ENCODE measurements around the gene TACC2.
A peak's percentile ranks its signal among the peaks of the same experiment; 100 is the strongest.

The TACC2 gene

GRCh38 chr10:122264931-122265330, 276.0 kb downstream of the TACC2 start:
- TF ChIP-seq CTCF (conservative IDR thresholded peaks at IDR 0.05): no peak
- no peak overlapping the region for H3K27ac ChIP-seq

- TF ChIP-seq CTCF (conservative IDR thresholded peaks at IDR 0.05): no peak
- H3K27ac ChIP-seq: no peak overlapping the region
Measured at GRCh38 chr10:122265896-122266295, 276.9 kb downstream of the TACC2 start.

GRCh38 chr10:122267849-122268737, 279.1 kb downstream of the TACC2 start:
- TF ChIP-seq CTCF (conservative IDR thresholded peaks at IDR 0.05): peak; percentile 90
- H3K27ac ChIP-seq: no peak overlapping the region

- TF ChIP-seq CTCF (conservative IDR thresholded peaks at IDR 0.05): no peak
- H3K27ac ChIP-seq: no peak overlapping the region
Measured at GRCh38 chr10:122269059-122269687, 280.2 kb downstream of the TACC2 start.

- H3K27ac ChIP-seq: no peak within 1 kb of the TSS
Measured at GRCh38 chr10:122271076-122271475, 282.1 kb downstream of the TACC2 start, which contains the start of gene BTBD16. TSS of gene BTBD16 (plus strand) at chr10:122271296. CDS start at chr10:122275082, 3,786 bp downstream.

GRCh38 chr10:122273966-122274545, 285.1 kb downstream of the TACC2 start:
- H3K27ac ChIP-seq: no peak overlapping the region
- no peak for TF ChIP-seq CTCF (conservative IDR thresholded peaks at IDR 0.05)

More at GRCh38 chr10:122271076-122271475, 282.1 kb downstream of the TACC2 start, which contains the start of gene BTBD16:
- TF ChIP-seq CTCF (conservative IDR thresholded peaks at IDR 0.05): no peak

GRCh38 chr10:122276611-122277208, 287.7 kb downstream of the TACC2 start:
- no peak overlapping the region for H3K27ac ChIP-seq
- TF ChIP-seq CTCF (conservative IDR thresholded peaks at IDR 0.05): no peak
